ENCODE data around the gene DNAJB4. TPM values are rescaled to one million over a fixed set of nuclear protein-coding genes. Genes with fewer than 3 reads are reported as not detected.

Gene DNAJB4
- total RNA-seq, 1 experiment from 2014 or later: 26.0 TPM

DNA sequence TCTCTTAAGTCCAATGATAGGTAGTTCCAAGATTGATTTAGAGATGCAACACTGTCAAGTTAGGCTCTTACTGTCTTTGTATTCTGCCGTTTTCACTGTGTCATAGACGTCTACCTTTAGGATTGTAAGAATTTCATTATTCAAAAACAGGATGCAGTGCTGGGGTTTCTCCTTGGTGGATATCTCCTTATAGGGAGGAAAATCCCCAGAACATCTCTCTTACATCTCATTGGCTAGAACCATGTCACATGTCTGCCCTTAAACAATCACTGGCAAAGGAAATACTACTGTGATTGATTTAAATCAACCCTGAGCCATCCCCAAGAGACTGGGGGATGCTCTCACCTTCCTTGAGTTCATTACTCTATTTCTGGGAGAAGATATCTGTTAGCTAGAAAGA lies 15.0 kb upstream of the DNAJB4 start:
- RAD21 ChIA-PET (ENCODE audit: low non-redundant PET in 1 of 2, low total read pairs in 2 of 2, uncharacterized antibody in 2 of 2, unreplicated experiment in 2 of 2): no interaction called here
- peaks cover 0 to 13% of the 10 kb centered on the region in 2 experiments; a peak in 1 of 4 replicates for H3K4me1 ChIP-seq (ENCODE audit: control insufficient read depth in 1 of 2, insufficient read depth in 2 of 2, low read length in 2 of 2)
- no peak for DNase-seq (ENCODE audit: low read depth, low spot score)
- intact Hi-C loops (cut with micrococcal nuclease): no loop called here
- BruUV-seq (replicated peaks): no TSS peak
- no peak overlapping the region for H2AFZ ChIP-seq (ENCODE audit: low read depth, low read length, poor library complexity, severe bottlenecking)
- CTCF ChIA-PET: no interaction called here
- POLR2A ChIA-PET: interaction anchor here (4.2 kb wide), 1 partner anchor 15 kb away, joined by 26 read pairs; the partner anchor contains the start of gene DNAJB4
- TF ChIP-seq RAD21 (IDR thresholded peaks at IDR 0.05; ENCODE audit: low read depth): no peak
- TF ChIP-seq, protein P1, sequence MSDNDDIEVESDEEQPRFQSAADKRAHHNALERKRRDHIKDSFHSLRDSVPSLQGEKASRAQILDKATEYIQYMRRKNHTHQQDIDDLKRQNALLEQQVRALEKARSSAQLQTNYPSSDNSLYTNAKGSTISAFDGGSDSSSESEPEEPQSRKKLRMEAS (IDR thresholded peaks at IDR 0.05): no peak
- TF ChIP-seq, protein P2, sequence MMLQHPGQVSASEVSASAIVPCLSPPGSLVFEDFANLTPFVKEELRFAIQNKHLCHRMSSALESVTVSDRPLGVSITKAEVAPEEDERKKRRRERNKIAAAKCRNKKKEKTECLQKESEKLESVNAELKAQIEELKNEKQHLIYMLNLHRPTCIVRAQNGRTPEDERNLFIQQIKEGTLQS (IDR thresholded peaks at IDR 0.05): no peak
- TF ChIP-seq, protein P3, sequence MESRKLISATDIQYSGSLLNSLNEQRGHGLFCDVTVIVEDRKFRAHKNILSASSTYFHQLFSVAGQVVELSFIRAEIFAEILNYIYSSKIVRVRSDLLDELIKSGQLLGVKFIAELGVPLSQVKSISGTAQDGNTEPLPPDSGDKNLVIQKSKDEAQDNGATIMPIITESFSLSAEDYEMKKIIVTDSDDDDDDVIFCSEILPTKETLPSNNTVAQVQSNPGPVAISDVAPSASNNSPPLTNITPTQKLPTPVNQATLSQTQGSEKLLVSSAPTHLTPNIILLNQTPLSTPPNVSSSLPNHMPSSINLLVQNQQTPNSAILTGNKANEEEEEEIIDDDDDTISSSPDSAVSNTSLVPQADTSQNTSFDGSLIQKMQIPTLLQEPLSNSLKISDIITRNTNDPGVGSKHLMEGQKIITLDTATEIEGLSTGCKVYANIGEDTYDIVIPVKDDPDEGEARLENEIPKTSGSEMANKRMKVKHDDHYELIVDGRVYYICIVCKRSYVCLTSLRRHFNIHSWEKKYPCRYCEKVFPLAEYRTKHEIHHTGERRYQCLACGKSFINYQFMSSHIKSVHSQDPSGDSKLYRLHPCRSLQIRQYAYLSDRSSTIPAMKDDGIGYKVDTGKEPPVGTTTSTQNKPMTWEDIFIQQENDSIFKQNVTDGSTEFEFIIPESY (IDR thresholded peaks at IDR 0.05; ENCODE audit: extremely low read depth, insufficient replicate concordance, low read length): no peak
- TF ChIP-seq, protein P4, sequence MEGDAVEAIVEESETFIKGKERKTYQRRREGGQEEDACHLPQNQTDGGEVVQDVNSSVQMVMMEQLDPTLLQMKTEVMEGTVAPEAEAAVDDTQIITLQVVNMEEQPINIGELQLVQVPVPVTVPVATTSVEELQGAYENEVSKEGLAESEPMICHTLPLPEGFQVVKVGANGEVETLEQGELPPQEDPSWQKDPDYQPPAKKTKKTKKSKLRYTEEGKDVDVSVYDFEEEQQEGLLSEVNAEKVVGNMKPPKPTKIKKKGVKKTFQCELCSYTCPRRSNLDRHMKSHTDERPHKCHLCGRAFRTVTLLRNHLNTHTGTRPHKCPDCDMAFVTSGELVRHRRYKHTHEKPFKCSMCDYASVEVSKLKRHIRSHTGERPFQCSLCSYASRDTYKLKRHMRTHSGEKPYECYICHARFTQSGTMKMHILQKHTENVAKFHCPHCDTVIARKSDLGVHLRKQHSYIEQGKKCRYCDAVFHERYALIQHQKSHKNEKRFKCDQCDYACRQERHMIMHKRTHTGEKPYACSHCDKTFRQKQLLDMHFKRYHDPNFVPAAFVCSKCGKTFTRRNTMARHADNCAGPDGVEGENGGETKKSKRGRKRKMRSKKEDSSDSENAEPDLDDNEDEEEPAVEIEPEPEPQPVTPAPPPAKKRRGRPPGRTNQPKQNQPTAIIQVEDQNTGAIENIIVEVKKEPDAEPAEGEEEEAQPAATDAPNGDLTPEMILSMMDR (IDR thresholded peaks at IDR 0.05 in 2 of 3, conservative IDR thresholded peaks at IDR 0.05 in 1 of 3; ENCODE audit: borderline replicate concordance in 1 of 3, insufficient read depth in 1 of 3, low read depth in 2 of 3, low read length in 2 of 3): no peak
- no peak for TF ChIP-seq YY1 (IDR thresholded peaks at IDR 0.05; ENCODE audit: extremely low read depth, insufficient replicate concordance, low read depth, low read length)
- TF ChIP-seq SRF (IDR thresholded peaks at IDR 0.05; ENCODE audit: low read depth): no peak
- no peak for TF ChIP-seq EGR1 (IDR thresholded peaks at IDR 0.05; ENCODE audit: low read depth)
- TF ChIP-seq FOSL1 (IDR thresholded peaks at IDR 0.05; ENCODE audit: low read depth): no peak
- TF ChIP-seq POLR2A (IDR thresholded peaks at IDR 0.05; ENCODE audit: borderline replicate concordance, extremely low read depth, insufficient read depth, insufficient read length): no peak
- no peak for TF ChIP-seq EZH2phosphoT487 (IDR thresholded peaks at IDR 0.05; ENCODE audit: borderline replicate concordance)
- TF ChIP-seq JUND (IDR thresholded peaks at IDR 0.05): no peak
- no peak for TF ChIP-seq SP1 (IDR thresholded peaks at IDR 0.05; ENCODE audit: low read depth)
- TF ChIP-seq TCF7L2 (IDR thresholded peaks at IDR 0.05; ENCODE audit: borderline replicate concordance, extremely low read depth, insufficient read depth, insufficient read length): no peak
- TF ChIP-seq ZFX (IDR thresholded peaks at IDR 0.05): no peak
- TF ChIP-seq CBX3 (IDR thresholded peaks at IDR 0.05; ENCODE audit: low read depth): no peak
- TF ChIP-seq, protein P5, sequence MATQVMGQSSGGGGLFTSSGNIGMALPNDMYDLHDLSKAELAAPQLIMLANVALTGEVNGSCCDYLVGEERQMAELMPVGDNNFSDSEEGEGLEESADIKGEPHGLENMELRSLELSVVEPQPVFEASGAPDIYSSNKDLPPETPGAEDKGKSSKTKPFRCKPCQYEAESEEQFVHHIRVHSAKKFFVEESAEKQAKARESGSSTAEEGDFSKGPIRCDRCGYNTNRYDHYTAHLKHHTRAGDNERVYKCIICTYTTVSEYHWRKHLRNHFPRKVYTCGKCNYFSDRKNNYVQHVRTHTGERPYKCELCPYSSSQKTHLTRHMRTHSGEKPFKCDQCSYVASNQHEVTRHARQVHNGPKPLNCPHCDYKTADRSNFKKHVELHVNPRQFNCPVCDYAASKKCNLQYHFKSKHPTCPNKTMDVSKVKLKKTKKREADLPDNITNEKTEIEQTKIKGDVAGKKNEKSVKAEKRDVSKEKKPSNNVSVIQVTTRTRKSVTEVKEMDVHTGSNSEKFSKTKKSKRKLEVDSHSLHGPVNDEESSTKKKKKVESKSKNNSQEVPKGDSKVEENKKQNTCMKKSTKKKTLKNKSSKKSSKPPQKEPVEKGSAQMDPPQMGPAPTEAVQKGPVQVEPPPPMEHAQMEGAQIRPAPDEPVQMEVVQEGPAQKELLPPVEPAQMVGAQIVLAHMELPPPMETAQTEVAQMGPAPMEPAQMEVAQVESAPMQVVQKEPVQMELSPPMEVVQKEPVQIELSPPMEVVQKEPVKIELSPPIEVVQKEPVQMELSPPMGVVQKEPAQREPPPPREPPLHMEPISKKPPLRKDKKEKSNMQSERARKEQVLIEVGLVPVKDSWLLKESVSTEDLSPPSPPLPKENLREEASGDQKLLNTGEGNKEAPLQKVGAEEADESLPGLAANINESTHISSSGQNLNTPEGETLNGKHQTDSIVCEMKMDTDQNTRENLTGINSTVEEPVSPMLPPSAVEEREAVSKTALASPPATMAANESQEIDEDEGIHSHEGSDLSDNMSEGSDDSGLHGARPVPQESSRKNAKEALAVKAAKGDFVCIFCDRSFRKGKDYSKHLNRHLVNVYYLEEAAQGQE (IDR thresholded peaks at IDR 0.05; ENCODE audit: low read depth): no peak
- no peak overlapping the region for H3K9ac ChIP-seq (ENCODE audit: low read length)
- H3K9me3 ChIP-seq (ENCODE audit: control insufficient read depth in 1 of 2, insufficient read depth in 1 of 2, low read depth in 1 of 2, low read length in 2 of 2): no peaks in the 10 kb centered on the region
- H3K27me3 ChIP-seq (ENCODE audit: insufficient read depth, low read length): no peaks in the 10 kb centered on the region
- no peak overlapping the region for H3K27ac ChIP-seq (ENCODE audit: low read depth, low read length)
- ATAC-seq: no peak
- H3K79me2 ChIP-seq (ENCODE audit: insufficient read depth, low read length): peaks cover 73% of the 10 kb centered on the region
- no peak overlapping the region for H3K4me2 ChIP-seq (ENCODE audit: low read length)
- H3K36me3 ChIP-seq (ENCODE audit: control insufficient read depth in 1 of 2, insufficient read depth in 2 of 2, low read length in 2 of 2): no peaks in the 10 kb centered on the region
- H4K20me1 ChIP-seq (ENCODE audit: insufficient read depth): no peaks in the 10 kb centered on the region
- no peaks in the 10 kb centered on the region; the same call in 1 of the 2 replicates for H3K9me2 ChIP-seq (ENCODE audit: insufficient read depth)
- H3K4me3 ChIP-seq (replicated peaks in 1 of 2; ENCODE audit: low read depth in 1 of 2, low read length in 2 of 2): no peak overlapping the region

Data from HCT116 (cell line).